GM10847 (cell line): ENCODE data around the gene CCDC9.

ENCODE experiments used
- POLR2A ChIP-seq: IDR thresholded peaks from 2 replicates; pipeline ENCODE4 v1.6.1; 2011; ENCODE audit not compliant: insufficient read length; ENCODE audit errors: extremely low read depth

Gene CCDC9

GRCh38 chr19:47269596-47269995, 13.3 kb downstream of the CCDC9 start:
- TF ChIP-seq POLR2A, result no peak

DNA sequence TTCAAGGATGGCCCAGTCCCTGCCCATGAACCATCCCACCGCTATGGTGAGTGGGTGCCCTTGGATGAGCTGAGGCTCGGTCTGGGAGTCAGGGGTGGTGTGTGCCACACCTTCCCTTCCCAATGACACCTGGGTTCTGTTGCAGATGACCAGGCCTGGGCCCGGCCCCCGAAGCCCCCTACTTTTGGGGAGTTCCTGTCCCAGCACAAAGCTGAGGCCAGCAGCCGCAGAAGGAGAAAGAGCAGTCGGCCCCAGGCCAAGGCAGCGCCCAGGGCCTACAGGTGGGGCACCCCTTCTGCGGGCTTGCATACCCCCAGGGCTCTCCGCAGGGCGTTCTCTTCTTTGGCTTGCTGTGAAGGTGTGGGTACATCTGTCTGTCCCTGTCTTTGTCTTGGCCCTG, 14.1 kb downstream of the CCDC9 start:
- no peak for TF ChIP-seq POLR2A

GRCh38 chr19:47271949-47272348, 15.6 kb downstream of the CCDC9 start:
- TF ChIP-seq POLR2A, result no peak

- TF ChIP-seq POLR2A, result no peak
Measured at GRCh38 chr19:47272448-47273312, 16.4 kb downstream of the CCDC9 start.

DNA sequence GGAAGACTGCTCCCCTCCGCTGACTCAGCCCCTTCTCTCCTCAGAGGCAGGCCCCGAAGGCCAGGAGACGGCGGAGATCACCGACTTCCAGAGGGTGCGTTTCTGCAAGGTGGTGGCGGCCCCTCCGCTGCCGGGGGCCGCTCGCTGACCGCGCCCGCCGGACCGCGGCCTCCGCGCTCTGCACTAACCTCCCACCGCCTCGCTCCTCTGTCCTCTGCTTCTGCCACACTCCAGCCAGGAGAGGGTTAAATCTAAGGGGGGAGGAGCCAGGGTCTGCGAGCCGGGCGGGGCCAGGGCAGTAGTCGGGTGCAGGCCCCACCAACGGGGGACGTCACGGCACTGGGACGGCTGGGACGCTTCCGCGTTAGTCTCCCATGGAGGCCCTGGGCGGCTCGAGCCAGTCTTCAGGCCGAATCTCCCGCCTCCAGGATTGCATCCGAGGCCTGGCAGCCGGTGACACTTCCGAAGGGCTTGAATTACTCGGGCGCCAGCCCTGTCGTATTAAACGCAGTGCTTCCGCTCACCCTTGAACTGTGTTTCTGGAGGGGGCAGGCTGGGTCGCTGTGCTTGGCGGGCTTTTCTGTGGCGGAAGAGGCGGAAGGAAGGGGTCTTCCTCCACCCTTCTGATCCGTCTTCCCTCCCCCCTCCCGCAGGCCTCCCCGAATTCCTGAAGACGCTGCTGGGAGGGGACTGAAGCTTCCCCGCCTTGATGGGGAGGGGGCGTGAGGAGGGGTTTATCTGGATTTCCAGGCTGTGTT, 17.2 kb downstream of the CCDC9 start:
- TF ChIP-seq POLR2A, result peak; percentile 82

DNA sequence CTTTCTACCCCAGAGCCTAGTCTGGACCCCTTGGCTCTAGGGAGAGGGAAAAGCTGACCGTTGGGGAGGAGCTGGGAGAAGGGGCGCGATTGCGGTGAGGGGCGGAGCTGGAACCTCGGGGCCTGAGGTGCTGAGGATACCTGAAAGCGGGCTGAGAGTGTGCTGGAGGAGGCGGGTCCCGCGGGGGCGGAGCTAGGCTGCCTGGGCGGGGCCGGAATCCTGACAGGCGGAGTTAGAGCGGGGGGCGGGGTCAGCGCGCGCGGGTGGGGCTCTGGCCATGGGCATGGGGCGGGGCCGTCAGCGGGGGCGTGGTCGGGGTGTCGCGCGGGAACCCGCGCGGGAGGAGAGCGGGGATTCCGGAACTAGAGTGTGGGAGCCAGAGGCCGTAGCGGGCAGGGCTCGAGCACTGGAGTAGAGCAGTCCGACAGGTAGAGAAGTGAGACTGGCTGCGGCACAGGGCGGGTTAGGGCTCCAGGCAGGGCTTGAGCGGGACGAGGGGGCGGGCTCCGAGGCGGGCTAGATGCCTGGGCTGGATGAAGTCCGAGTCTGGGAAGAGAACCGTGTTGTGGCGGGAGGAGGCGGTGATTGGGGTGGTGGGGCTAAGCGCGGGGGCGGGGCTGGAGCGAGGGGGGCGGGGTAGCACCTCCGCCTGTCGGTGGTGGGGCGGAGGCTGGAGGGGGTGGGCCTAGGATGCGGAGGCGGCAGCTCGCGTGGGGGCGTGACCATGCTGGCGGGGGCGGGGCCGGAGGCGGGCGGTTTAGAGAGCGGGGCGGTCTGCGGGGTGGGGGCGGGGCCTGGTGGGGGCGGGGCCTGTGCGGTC, 18.0 kb downstream of the CCDC9 start, which contains the start of gene INAFM1:
INAFM1 (plus strand) TSS at position 815 of the 820 bp plus-strand sequence. CDS start 35 bp downstream, outside the sequence.
- TF ChIP-seq POLR2A, result peak; percentile 45

GRCh38 chr19:47274891-47275761, 18.8 kb downstream of the CCDC9 start:
- no peak for TF ChIP-seq POLR2A

- TF ChIP-seq POLR2A, result no peak
Measured at GRCh38 chr19:47275791-47276461, 19.6 kb downstream of the CCDC9 start.

DNA sequence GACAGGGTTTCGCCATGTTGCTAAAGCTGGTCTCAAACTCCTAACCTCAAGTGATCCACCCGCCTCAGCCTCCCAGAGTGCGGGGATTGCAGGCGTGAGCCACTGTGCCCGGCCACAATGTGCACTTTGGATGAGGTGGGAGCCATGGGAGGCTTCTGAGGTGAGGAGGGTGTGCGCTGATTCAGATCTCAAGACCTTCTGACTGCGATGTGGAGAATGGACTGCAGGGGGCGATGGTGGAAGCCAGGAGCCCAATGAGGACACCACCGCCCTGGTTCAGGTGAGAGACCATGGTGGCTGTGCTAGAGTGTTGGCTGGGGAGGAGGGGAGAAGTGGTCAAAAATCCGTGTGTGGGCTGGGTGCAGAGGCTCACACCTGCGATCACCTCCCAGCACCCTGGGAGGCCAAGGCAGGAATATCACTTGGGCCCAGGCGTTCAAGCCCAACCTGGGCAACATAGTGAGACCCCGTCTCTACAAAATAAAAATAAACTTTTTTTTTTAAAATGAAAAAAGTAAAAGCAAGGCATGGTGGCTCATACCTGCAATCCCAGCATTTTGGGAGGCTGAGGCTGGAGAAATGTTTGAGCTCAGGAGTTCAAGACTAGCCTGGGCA, 24.0 kb downstream of the CCDC9 start:
- TF ChIP-seq POLR2A, result no peak

GRCh38 chr19:47283405-47284059, 27.2 kb downstream of the CCDC9 start:
- no peak for TF ChIP-seq POLR2A

- TF ChIP-seq POLR2A, result no peak
Measured at GRCh38 chr19:47284324-47284899, 28.1 kb downstream of the CCDC9 start.

DNA sequence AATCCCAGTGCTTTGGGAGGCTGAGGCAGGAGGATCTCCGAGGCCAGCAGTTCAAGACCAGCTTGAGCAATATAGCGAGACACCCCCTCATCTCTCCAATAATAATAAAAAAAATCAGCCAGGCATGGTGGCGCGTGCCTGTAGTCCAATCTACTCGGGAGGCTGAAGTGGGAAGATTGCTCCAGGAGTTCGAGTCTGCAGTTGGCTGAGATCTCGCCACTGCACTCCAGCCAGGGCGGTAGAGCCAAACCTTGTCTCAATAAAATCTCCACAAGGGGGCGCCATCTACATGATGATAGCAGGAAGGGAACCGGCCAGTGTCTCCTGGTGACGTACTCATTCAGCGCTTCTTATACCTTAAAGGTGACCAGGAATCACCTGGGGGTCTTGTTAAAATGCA, 39.7 kb downstream of the CCDC9 start:
- no peak for TF ChIP-seq POLR2A

DNA sequence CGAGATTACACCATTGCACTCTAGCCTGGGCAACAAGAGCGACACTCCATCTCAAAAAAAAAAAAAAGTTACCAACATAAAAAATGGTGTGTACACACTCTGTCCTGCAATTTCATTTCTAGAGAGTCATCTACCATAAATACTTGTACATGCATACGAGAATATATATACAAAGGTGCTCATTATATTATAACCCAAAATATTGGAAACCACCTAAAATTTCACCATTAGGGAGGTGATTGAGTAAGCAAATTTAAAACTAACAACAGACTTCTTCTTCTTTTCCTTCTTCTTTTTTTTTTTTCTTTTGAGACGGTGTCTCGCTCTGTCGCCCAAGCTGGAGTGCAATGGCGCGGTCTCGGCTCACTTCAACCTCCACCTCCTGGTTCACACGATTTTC, 45.9 kb downstream of the CCDC9 start:
- no peak for TF ChIP-seq POLR2A

GRCh38 chr19:47303966-47304365, 47.6 kb downstream of the CCDC9 start:
- no peak for TF ChIP-seq POLR2A
